Measurements from ENCODE around the gene DPH5.
"Not testable (repeated sequence)": the region's sequence is repeated elsewhere in the genome, so short reads cannot be mapped to it uniquely, and the experiment has no call there.

DPH5 gene, protein sequence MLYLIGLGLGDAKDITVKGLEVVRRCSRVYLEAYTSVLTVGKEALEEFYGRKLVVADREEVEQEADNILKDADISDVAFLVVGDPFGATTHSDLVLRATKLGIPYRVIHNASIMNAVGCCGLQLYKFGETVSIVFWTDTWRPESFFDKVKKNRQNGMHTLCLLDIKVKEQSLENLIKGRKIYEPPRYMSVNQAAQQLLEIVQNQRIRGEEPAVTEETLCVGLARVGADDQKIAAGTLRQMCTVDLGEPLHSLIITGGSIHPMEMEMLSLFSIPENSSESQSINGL

GRCh38 chr1:101025657-101026429 lies at the start of gene DPH5:
Gene DPH5, minus strand, starts transcription at chr1:101025784. Its CDS starts 341 bp downstream, at chr1:101025443.
- peak; percentile 87 to 90 for DNase-seq

- no peak for DNase-seq
Observed at GRCh38 chr1:101073836-101074235, 48.3 kb upstream of the DPH5 start.

GRCh38 chr1:101071470-101071891 lies 45.9 kb upstream of the DPH5 start:
- DNase-seq = no peak

DNA sequence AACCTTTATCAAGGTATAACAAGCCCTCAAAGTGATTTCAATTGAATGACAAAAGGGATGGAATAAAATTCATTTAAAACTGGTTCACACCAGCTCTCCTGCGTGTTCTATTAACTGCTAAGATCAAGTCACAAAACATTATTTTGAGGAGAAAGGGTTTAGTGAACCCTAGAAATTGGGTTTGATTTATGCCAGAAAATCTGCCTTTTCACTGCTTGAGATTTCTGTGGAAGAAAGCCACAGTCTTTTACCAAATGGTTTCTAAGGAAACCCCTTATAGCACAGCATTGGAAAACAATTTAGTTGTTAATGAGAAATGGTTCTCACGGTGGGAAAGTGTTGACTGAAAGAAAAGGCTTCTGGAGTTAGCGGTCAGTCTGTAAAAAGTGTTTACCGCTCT lies 43.6 kb upstream of the DPH5 start:
- no peak for DNase-seq

GRCh38 chr1:101066937-101067335 lies 41.4 kb upstream of the DPH5 start:
- DNase-seq = not testable (repeated sequence)

- DNase-seq = no peak
Observed at GRCh38 chr1:101066260-101066936, 40.8 kb upstream of the DPH5 start.

- DNase-seq = peak in 1 of 2 donors; percentile 15
Observed at GRCh38 chr1:101065575-101065974, 40.0 kb upstream of the DPH5 start.

DNA sequence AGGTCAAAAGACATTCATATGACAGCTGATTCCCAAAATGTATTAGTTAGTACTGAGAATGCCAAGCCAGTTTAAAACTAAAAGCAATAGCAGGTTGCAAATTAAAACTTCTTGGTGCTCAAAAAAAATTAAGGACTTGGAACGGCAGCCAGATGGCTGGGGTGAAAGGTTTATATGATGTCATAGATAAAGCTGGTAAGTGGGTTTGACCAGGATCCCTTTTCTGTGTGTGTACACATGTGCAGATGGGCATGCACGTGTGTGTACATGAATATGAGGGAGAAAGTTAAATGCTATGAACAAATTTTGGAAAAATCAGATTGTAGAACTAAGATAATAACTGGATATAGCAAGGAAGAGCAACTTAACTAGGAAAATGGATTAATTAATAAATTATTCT lies 39.1 kb upstream of the DPH5 start:
- DNase-seq = no peak

DNA sequence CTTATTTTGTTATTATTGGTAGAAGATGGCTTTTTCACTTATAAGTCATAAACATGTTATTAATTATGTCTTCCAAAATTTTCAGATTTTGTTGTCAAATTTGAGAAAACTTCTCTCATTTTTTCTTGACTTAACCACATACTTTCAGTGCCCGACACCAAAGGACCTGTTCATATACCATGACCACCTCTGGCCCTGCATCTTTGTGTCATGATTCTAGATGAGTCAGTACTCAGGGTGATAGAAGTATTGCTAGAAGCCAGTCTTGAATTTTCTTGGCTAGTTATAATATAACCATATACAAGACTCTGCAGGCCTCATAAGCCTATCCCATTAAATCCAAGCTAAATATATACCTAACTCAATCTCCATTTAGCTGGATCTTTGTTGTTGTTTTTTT lies 35.4 kb upstream of the DPH5 start:
- no peak for DNase-seq

DNA sequence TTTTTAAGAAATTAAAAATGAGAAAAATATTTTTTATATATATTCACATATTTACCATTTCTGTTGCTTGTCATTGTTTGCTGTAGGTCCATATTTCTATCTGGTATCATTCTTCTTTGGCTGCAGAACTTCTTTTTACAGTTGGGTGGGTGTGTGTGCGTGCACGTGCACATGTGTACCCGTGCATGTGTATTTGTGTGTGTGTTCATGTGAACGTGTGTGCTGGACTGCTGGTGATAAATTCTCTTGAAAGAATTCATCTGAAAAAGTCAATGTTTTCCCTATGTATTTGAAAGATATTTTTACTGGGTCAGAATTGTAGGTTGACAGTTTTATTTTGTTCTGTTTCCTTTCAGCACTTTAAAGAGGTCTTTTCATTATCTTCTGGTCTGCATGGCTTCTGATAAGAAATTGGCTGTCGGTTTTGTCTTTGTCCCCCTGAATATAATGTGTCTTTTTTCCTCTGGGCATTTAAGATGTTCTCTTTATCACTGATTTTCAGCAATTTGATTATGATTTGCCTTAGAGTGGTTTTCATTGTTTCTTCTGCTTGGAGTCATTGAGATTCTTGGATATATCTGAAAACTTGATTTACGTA lies 34.5 kb upstream of the DPH5 start:
- DNase-seq = no peak

DNA sequence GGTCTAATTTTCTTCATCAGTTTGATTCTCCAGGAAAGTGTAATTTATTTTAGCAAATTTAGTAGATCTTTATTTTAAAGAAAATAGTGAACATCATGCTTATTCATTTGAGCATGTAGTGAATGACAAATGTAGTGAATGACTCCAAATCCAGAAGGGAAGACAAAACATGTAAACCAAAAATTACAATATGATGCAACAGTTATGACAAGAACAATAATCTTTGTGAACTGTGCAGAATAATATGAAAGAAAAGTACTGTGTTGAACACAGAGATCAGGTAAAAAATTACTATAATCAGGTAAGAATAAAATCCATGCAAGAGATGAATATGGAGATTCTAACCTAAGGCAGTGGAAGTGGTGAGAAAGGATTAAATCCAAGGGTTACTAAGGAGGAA lies 30.0 kb upstream of the DPH5 start:
- DNase-seq = no peak

DNA sequence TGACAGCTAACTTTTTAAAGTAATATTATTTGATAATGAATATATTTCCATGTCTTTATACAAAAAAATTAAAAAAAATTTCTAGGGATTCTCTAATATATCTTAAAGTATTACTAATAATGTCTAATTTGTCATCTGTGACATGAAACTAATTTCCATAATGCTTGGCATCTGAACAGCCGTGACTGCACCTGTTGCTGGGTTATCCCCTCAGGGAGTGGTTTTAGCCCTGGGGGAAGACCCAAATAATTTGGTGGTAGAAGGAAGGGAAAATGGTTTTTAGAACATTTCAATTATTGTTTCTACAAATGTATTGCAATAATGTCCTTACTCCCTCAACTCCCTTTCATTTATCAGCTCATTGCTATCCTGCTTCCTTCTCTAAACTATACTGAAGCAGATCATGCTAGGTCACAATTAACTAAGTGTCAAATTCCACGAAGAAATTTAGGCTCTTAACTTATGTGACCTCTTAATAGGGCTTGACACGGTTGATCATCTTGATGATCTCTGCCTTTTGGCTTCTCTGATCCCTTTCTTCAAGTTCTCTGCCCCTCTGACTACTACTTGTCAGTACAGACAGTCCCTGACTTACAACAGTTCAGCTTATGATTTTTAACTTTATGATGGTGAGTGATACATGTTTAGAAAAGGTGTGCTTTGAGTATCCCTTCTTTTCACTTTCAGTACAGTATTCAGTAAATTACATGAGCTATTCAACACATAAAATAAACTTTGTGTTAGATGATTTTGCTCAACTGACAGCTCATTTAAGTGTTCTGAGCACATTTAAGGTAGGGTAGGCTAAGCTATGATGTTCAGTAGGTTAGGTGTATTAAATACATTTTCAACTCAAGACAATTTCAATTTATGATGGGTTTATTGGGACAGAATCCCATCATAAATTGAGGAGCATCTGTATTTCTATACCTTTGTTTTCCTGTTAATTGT lies 26.4 kb upstream of the DPH5 start:
- peak in 1 of 2 donors; percentile 27 for DNase-seq

DNA sequence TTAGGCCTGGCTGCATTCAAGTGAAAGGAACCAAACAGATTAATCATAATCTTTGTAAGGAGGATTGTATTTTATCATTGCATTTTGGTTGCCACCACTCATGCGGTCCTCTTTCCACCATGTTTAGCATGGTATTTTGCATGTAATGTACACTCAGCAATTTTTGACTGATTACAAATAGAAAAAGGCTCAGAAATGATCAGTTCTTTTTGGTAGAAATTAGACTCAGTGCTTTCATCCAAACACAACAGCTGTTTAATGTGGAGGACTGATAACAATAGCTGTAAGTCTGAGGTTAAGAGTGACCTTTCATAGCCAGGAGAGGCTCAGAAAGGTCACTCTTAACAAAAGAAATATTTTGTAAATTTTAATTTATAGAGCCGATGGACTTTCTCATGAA lies 25.3 kb upstream of the DPH5 start:
- no peak for DNase-seq

GRCh38 chr1:101044749-101045148 lies 19.2 kb upstream of the DPH5 start:
- no peak for DNase-seq

- no peak for DNase-seq
Observed at GRCh38 chr1:101044259-101044658, 18.7 kb upstream of the DPH5 start.

DNA sequence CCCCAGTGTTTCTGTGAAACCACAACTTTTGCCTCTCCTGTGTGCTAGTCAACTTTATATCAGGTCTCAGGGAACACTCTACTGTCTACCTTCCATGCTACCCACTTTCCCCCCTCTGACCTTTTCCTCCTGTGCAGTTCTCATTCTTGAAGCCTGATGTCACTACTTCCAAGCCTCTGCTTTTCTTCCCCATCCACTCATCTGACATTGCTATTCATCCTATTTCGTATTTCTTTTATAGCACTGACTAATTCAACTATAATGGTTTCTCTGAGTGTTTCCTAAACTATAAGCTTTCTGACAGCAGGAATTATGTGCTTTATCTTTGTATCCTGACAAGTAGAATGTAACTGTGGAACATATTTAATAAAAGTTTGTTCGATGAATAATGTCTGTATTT lies 18.2 kb upstream of the DPH5 start:
- DNase-seq = no peak

- no peak for DNase-seq
Observed at GRCh38 chr1:101041300-101041699, 15.7 kb upstream of the DPH5 start.

DNA sequence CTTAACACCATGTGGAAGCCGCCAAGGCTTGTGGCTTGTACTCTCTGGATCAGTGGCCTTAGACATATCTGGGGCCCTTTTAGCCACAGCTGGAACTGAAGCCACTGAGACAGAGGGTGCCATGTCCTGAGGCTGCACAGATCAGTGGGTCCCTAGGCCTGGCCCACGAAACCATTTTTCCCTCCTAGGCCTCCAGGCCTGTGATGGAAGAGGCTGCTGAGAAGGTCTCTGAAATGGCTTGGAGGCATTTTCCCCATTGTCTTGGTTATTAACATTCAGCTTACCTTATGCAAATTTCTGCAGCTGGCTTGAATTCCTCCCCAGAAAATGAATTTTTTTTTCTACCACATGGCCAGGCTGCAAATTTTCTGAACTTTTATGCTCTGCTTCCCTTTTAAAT lies 15.1 kb upstream of the DPH5 start:
- no peak for DNase-seq

DNA sequence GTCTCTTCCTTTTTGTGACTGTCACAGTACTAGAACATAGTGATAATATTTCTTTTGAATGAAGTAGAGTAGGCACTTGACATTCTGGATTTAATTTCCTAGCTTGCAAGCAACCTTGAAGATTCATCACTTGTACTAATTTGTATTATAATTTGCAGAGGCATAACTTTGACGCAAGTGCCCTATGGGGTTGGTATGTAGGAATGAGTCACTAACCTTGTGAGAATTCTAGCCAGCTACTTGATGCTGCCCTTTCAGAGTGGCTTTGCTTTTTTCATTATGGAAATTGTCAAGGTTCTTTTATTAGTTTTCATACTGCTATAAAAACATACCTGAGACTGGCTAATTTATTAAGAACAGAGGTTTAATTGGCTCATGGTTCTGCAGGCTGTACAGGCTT lies 13.7 kb upstream of the DPH5 start:
- no peak for DNase-seq

- no peak for DNase-seq
Observed at GRCh38 chr1:101037316-101037715, 11.7 kb upstream of the DPH5 start.

- no peak for DNase-seq
Observed at GRCh38 chr1:101033017-101033416, 7.4 kb upstream of the DPH5 start.

- DNase-seq = not testable (repeated sequence)
Observed at GRCh38 chr1:101032129-101032528, 6.5 kb upstream of the DPH5 start.
